Measurements from ENCODE around the gene NOCT. TPM values are rescaled to one million over a fixed set of nuclear protein-coding genes. Genes with fewer than 3 reads are reported as not detected.

NOCT gene
- total and polyA plus RNA-seq, 2 of the 4 experiments (the other 2 are of a cell fraction) = 5.5 to 41.4 TPM

DNA sequence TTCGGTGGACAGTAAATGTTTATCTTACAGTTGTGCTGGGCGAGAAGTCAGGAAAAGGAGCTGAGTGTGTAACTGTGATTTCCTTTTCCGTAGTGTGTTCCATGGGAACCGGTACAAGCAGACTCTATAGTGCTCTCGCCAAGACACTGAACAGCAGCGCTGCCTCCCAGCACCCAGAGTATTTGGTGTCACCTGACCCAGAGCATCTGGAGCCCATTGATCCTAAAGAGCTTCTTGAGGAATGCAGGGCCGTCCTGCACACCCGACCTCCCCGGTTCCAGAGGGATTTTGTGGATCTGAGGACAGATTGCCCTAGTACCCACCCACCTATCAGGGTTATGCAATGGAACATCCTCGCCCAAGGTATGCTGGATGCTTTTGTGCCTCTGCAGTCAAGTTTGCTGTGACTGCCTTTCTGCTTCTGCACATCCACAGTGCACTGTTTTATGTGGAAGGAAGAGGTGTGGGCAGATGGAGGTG, 27.4 kb downstream of the NOCT start:
- Histone ChIP-seq H3K4me2 (ENCODE audit: low read depth, low read length) (no peak overlapping the region), H3K9me3 (ENCODE audit: control insufficient read depth, insufficient read depth, low read length) (no peaks in the 10 kb centered on the region), H4K91ac (ENCODE audit: insufficient read depth, low read depth, low read length) (no peak overlapping the region), H3K4me1 (ENCODE audit: control insufficient read depth, insufficient read depth, low read length) (peaks cover 7% of the 10 kb centered on the region; the same call in 1 of the 2 replicates), H3K18ac (ENCODE audit: low read depth, low read length) (no peak overlapping the region), H3K9ac (ENCODE audit: low read depth, low read length) (no peak overlapping the region), H2AK9ac (replicated peaks; ENCODE audit: low read depth, low read length, poor library complexity) (no peak overlapping the region), H4K5ac (ENCODE audit: low read depth, low read length) (no peak overlapping the region), H2BK15ac (ENCODE audit: low read depth, low read length) (no peak overlapping the region), H4K20me1 (ENCODE audit: insufficient read depth, low read length) (peaks cover 42% of the 10 kb centered on the region), H3K27me3 (ENCODE audit: control insufficient read depth, insufficient read depth, low read length) (no peaks in the 10 kb centered on the region), H2BK5ac (ENCODE audit: low read depth, low read length, poor library complexity, severe bottlenecking) (no peak overlapping the region), H2AFZ (replicated peaks; ENCODE audit: low read length, poor library complexity) (no peak overlapping the region), H2AK5ac (ENCODE audit: low read depth, low read length) (no peak overlapping the region), H3K23ac (ENCODE audit: low read depth, low read length) (no peak overlapping the region), H3K4ac (ENCODE audit: low read depth, low read length) (no peak overlapping the region), H2BK20ac (ENCODE audit: low read depth, low read length) (no peak overlapping the region), H2BK120ac (ENCODE audit: low read depth, low read length) (no peak overlapping the region), H3K79me1 (ENCODE audit: low read depth in 1 of 2, low read length in 2 of 2) (peaks cover 8 to 59% of the 10 kb centered on the region in 2 experiments), H3K56ac (ENCODE audit: extremely low read depth, insufficient read depth, low read length) (no peak overlapping the region), H4K8ac (ENCODE audit: low read depth in 2 of 2, low read length in 2 of 2) (0 out of 4 replicates have a peak overlapping the region, but pooled peaks of 1 of the 2 experiments have one; percentile 2), H3K9me1 (ENCODE audit: insufficient read depth, low read length) (peaks cover 18% of the 10 kb centered on the region), H3K27ac (ENCODE audit: insufficient read depth, low read length) (no peak overlapping the region), H3K36me3 (ENCODE audit: control insufficient read depth, insufficient read depth, low read length) (peaks cover 14% of the 10 kb centered on the region), H3K14ac (replicated peaks; ENCODE audit: low read depth, low read length) (no peak overlapping the region), H3K4me3 (ENCODE audit: insufficient read depth, low read depth, low read length) (no peak overlapping the region)
- DNase-seq (peak; percentile 32), ATAC-seq (ENCODE audit: low read depth) (peak; percentile 48)
- POLR2A ChIA-PET (ENCODE audit: unreplicated experiment) = no interaction called here
- CTCF ChIA-PET = no interaction called here
- dilution Hi-C loops (cut with HindIII; ENCODE audit: low sequenced_read_pairs, unreplicated experiment) = no loop called here
- in situ Hi-C loops (cut with MboI; ENCODE audit: low sequenced_read_pairs) = no loop called here
- WGBS, 2 experiments (ENCODE audit: extremely low coverage in 2 of 2, insufficient read length in 1 of 2) = 61% methylated on average over 6 of the region's 10 CpGs; no CpG with 5 or more reads in 1 of the 2 experiments
- no TSS peak for BruUV-seq (replicated peaks)
- intact Hi-C loops (cut with micrococcal nuclease) = no loop called here
- no peak for TF ChIP-seq RCOR1 (IDR thresholded peaks at IDR 0.05; ENCODE audit: insufficient replicate concordance, low read length)
- TF ChIP-seq NFE2L2 (IDR thresholded peaks at IDR 0.05; ENCODE audit: low read depth, low read length) = no peak
- TF ChIP-seq, protein P1, sequence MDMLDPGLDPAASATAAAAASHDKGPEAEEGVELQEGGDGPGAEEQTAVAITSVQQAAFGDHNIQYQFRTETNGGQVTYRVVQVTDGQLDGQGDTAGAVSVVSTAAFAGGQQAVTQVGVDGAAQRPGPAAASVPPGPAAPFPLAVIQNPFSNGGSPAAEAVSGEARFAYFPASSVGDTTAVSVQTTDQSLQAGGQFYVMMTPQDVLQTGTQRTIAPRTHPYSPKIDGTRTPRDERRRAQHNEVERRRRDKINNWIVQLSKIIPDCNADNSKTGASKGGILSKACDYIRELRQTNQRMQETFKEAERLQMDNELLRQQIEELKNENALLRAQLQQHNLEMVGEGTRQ (IDR thresholded peaks at IDR 0.05; ENCODE audit: low read depth, low read length) = no peak
- TF ChIP-seq CHD1 (IDR thresholded peaks at IDR 0.05; ENCODE audit: low read depth, low read length) = no peak
- TF ChIP-seq MAZ (IDR thresholded peaks at IDR 0.05; ENCODE audit: borderline replicate concordance, low read depth, low read length) = no peak
- no peak for TF ChIP-seq CEBPB (IDR thresholded peaks at IDR 0.05; ENCODE audit: low read depth, low read length)
- no peak for TF ChIP-seq SMC3 (IDR thresholded peaks at IDR 0.05; ENCODE audit: low read depth, low read length)
- no peak for TF ChIP-seq BHLHE40 (IDR thresholded peaks at IDR 0.05; ENCODE audit: low read depth, low read length)
- no peak for TF ChIP-seq RAD21 (IDR thresholded peaks at IDR 0.05; ENCODE audit: low read length)
- no peak for TF ChIP-seq RFX5 (IDR thresholded peaks at IDR 0.05; ENCODE audit: low read depth, low read length)
